HFFc6 (cell line): ENCODE results near the gene PHC2. TPM values are rescaled to one million over a fixed set of nuclear protein-coding genes. Genes with fewer than 3 reads are reported as not detected.

ENCODE experiments used
- DNase-seq: peaks from one replicate; pipeline ENCODE4 v3.0.0-alpha.2; 2018
- H3K27ac Mint-ChIP-seq: 2 replicates; pipeline ENCODE4 v1.8.0; 2020; ENCODE audit warnings: mild to moderate bottlenecking, mixed read lengths
- H3K27me3 Mint-ChIP-seq: 2 replicates; pipeline ENCODE4 v1.8.0; 2021; ENCODE audit warnings: mild to moderate bottlenecking, moderate library complexity, mixed read lengths; ENCODE audit not compliant: insufficient read depth
- H3K36me3 Mint-ChIP-seq: 2 replicates; pipeline ENCODE4 v1.8.0; 2021; ENCODE audit warnings: low read depth, mixed read lengths
- H3K4me1 Mint-ChIP-seq: 2 replicates; pipeline ENCODE4 v1.8.0; 2020; ENCODE audit warnings: low read depth, mixed read lengths
- H3K4me3 Mint-ChIP-seq: 2 replicates; pipeline ENCODE4 v1.8.0; 2020; ENCODE audit warnings: mild to moderate bottlenecking, moderate library complexity, mixed read lengths
- H3K9me3 Mint-ChIP-seq: 2 replicates; pipeline ENCODE4 v1.8.0; 2020; ENCODE audit warnings: mild to moderate bottlenecking, mixed read lengths
- total RNA-seq, 6 experiments: library from RNA; stranded (reverse); fragmentation: NEBNext Ultra II Directional; extraction: Animal tissue kit (Norgen Biotek cat#: 25700); gene quantifications; 2 replicates in 1 of 6; 3 replicates in 5 of 6; pipeline ENCODE4 v1.2.3, GENCODE V29; 2021
- TF ChIP-seq, protein P1 (sequence below): fragments of 200-600 bp; sonication (generic); IDR thresholded peaks from 2 replicates; pipeline ENCODE4 v1.5.0; 2021; ENCODE audit warnings: antibody characterized with exemption, mild to moderate bottlenecking

Gene PHC2
- total RNA-seq, 6 experiments from 2014 or later, result 86.5 to 105 (median 99.6) TPM

DNA sequence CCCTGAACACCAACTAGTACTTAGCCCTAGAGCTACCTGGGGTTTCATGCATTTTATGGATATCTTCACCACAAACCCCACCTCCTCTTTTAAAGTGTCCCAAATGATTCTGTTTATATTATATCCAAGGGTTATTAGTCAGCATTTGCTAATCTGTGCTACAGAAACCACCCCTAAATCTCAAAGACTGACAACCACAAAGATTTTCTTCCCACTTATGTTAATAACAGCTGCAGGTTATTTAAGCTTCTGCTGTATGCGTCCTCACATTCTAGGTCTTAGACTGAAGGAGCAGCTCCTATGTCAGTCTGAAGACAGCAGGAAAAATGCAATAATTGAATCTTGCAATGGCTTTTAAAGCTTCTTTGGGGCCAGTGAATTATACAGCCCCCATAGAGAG lies 11.2 kb upstream of the PHC2 start:
- no peaks in the 10 kb centered on the region for H3K9me3 Mint-ChIP-seq
- DNase-seq, result no peak
- H3K36me3 Mint-ChIP-seq, result no peaks in the 10 kb centered on the region
- H3K4me3 Mint-ChIP-seq, result no peak overlapping the region
- TF ChIP-seq, protein P1, sequence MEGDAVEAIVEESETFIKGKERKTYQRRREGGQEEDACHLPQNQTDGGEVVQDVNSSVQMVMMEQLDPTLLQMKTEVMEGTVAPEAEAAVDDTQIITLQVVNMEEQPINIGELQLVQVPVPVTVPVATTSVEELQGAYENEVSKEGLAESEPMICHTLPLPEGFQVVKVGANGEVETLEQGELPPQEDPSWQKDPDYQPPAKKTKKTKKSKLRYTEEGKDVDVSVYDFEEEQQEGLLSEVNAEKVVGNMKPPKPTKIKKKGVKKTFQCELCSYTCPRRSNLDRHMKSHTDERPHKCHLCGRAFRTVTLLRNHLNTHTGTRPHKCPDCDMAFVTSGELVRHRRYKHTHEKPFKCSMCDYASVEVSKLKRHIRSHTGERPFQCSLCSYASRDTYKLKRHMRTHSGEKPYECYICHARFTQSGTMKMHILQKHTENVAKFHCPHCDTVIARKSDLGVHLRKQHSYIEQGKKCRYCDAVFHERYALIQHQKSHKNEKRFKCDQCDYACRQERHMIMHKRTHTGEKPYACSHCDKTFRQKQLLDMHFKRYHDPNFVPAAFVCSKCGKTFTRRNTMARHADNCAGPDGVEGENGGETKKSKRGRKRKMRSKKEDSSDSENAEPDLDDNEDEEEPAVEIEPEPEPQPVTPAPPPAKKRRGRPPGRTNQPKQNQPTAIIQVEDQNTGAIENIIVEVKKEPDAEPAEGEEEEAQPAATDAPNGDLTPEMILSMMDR, result no peak
- H3K27me3 Mint-ChIP-seq, result peaks cover 4% of the 10 kb centered on the region; the same call in 1 of the 2 replicates
- peaks cover 36% of the 10 kb centered on the region for H3K4me1 Mint-ChIP-seq
- H3K27ac Mint-ChIP-seq, result no peak overlapping the region

DNA sequence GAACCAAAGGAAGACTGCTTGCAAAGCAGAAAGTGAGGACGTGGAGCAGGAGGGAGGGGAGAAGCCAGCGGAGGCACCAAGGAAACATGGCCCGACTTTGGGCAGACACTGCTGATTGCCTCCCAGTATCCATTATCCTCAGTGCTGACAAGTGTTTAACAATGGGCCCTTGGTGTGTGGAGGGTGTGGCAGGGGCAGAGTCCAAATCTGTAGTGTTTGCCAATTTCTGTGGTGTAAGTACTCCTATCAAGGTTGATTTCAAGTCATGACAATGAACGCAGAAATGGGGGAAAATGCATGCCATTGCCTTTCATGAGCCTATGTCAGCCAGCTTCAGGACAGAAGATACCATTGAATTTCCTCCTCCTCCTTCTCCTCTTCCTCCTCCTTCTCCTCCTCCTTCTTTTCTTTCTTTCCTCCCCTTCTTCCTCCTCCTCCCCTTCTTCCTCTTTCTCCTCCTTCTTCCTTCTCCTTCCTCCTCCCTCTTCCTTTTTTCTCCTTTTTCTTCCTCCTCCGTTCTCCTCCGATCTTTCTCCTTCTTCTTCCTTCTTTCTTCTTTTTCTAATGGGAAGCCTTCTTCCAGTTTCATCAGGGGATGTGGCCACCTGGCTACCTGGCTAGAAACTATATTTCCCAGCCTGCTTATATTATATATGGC lies 10.3 kb upstream of the PHC2 start:
- Mint-ChIP-seq H3K27me3 (peaks cover 4% of the 10 kb centered on the region; the same call in 1 of the 2 replicates), H3K9me3 (no peaks in the 10 kb centered on the region), H3K4me1 (peaks cover 41% of the 10 kb centered on the region), H3K36me3 (no peaks in the 10 kb centered on the region), H3K27ac (no peak overlapping the region), H3K4me3 (no peak overlapping the region)
- DNase-seq, result no peak
- TF ChIP-seq, protein P1, result no peak

DNA sequence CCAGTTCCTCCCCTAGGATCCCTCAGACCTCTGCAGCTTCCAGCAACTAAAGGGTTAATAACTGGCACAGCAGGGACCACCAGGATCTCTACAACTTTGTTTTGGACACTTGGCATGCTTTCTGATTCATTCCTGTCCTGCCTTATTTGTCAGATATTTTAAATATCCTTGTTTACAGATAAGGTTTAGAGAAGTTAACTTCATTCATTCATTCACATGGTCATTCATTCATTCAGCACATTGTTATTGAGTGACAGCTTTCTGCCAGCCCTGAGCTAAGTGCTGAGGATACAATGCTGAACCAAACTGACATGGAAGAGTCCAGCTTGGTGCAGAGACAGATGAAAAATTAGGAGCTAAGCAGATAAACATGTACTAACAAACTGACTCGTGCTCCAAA lies 8.8 kb upstream of the PHC2 start:
- peaks cover 4% of the 10 kb centered on the region; the same call in 1 of the 2 replicates for H3K27me3 Mint-ChIP-seq
- DNase-seq, result no peak
- no peak overlapping the region for H3K4me3 Mint-ChIP-seq
- no peak overlapping the region for H3K27ac Mint-ChIP-seq
- TF ChIP-seq, protein P1, result no peak
- H3K9me3 Mint-ChIP-seq, result no peaks in the 10 kb centered on the region
- H3K4me1 Mint-ChIP-seq, result peaks cover 54% of the 10 kb centered on the region
- H3K36me3 Mint-ChIP-seq, result no peaks in the 10 kb centered on the region; the same call in 1 of the 2 replicates

DNA sequence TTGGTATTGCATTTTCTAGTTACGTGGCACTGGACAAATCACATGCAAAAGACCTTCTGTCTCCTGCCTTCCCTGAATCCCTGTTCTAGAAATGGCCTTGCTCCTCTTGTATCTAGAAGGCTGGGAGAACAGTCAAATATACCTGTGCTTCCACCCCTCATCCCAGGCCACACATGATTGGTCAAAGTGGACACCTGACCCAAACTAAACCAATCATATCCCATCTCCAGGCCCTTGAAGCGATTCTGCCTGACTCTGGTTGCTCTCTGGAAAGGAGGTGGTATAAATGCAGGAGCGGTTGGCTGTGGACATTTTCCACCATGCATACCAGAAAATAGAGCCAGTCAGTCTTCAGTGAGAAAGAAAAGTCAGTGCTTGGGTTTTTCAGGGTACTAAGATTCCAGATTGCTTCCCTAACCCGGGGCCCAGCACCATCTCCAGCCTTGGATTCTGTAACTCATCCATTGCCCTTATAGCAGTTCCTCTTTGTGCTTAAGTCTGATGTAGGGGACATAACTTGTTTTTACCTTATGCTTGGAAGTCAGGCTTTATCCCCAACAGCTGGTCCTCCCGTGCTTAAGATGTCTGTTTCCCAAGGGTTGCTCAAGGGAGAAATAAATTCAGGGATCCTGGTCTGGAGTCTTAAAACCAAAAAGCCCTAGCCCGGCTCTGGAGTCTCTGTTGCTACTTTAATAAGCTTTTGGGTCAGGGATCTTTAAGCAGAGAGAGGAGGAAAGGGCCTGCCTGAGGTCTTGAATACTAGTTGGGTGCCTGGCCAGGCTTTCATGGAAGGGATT lies 7.7 kb upstream of the PHC2 start:
- Mint-ChIP-seq H3K4me1 (peaks cover 58% of the 10 kb centered on the region), H3K4me3 (no peak overlapping the region), H3K27ac (no peak overlapping the region), H3K27me3 (peaks cover 4% of the 10 kb centered on the region; the same call in 1 of the 2 replicates), H3K9me3 (no peaks in the 10 kb centered on the region), H3K36me3 (no peaks in the 10 kb centered on the region; the same call in 1 of the 2 replicates)
- DNase-seq, result no peak
- TF ChIP-seq, protein P1, result no peak

DNA sequence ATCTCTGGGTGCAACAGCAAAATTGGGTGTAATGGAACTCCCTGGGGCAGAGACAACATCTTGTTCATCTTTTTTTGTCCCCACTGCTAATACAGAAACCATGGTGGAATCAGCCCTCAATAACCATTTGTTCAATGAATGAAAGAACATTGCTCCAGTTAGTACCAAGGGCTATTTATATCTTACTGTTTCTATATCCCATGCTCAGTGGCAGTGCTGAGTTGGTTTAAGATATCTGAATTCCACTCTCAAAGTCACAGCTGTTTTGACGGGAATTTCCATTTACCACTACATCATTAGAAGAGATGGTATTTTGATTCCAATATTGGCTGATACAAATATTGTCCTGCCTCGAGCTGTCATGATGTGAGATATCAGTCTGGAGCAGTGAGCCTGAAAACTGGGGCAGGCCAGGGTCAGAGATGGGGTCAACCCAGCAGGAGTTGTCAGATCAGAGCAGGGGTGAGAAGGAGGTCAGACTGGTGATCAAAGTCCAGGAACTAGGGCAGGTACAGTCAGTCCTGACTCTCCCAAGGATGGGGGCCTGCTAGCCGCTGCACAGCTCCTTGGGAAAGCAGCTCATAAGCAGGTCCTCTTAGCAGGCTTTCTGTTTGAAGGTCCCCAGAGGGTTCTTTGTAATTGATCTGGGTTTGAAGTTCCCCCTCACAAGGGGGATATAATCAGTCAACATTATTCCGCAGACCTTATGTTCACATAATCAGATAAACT lies 5.8 kb upstream of the PHC2 start:
- Mint-ChIP-seq H3K27ac (no peak overlapping the region), H3K4me1 (peaks cover 57% of the 10 kb centered on the region), H3K4me3 (no peak overlapping the region), H3K9me3 (no peaks in the 10 kb centered on the region), H3K36me3 (no peaks in the 10 kb centered on the region; the same call in 1 of the 2 replicates), H3K27me3 (peaks cover 4% of the 10 kb centered on the region; the same call in 1 of the 2 replicates)
- no peak for DNase-seq
- TF ChIP-seq, protein P1, result no peak
